HEK293 (cell line): ENCODE data around the gene TPM1.

ENCODE experiments used
- CTCF ChIP-seq: fragments of 450-650 bp; formaldehyde crosslinking; IDR thresholded peaks from 2 replicates; pipeline ENCODE4 v1.5.1; 2016; ENCODE audit warnings: missing biosample characterization, missing genetic modification characterization
- TCF7L2 ChIP-seq: IDR thresholded peaks from 2 replicates; pipeline ENCODE4 v1.6.1; 2011; ENCODE audit warnings: low read depth, mild to moderate bottlenecking, inconsistent platforms, low read length, moderate library complexity, borderline replicate concordance
- YY1 ChIP-seq: fragments of 450-650 bp; formaldehyde crosslinking; IDR thresholded peaks from 2 replicates; pipeline ENCODE4 v1.5.1; 2018; ENCODE audit warnings: missing biosample characterization, missing genetic modification characterization
- ZBTB11 ChIP-seq: fragments of 450-650 bp; formaldehyde crosslinking; conservative IDR thresholded peaks from 2 replicates; pipeline ENCODE4 v1.5.1; 2016; ENCODE audit warnings: low read depth, missing biosample characterization, missing genetic modification characterization
- ZBTB8A ChIP-seq: fragments of 450-650 bp; formaldehyde crosslinking; IDR thresholded peaks from 2 replicates; pipeline ENCODE4 v1.5.1; 2016; ENCODE audit warnings: missing biosample characterization, missing genetic modification characterization
- ZIC2 ChIP-seq: fragments of 450-650 bp; formaldehyde crosslinking; IDR thresholded peaks from 2 replicates; pipeline ENCODE4 v1.5.1; 2016; ENCODE audit warnings: missing biosample characterization, missing genetic modification characterization
- ZNF169 ChIP-seq: fragments of 450-650 bp; formaldehyde crosslinking; IDR thresholded peaks from 2 replicates; pipeline ENCODE4 v1.5.1; 2016; ENCODE audit warnings: missing biosample characterization, missing genetic modification characterization
- ZNF18 ChIP-seq: fragments of 450-650 bp; formaldehyde crosslinking; IDR thresholded peaks from 2 replicates; pipeline ENCODE4 v1.5.1; 2016; ENCODE audit warnings: missing biosample characterization, missing genetic modification characterization
- ZNF704 ChIP-seq: fragments of 450-650 bp; formaldehyde crosslinking; IDR thresholded peaks from 2 replicates; pipeline ENCODE4 v1.5.1; 2016; ENCODE audit warnings: missing biosample characterization, missing genetic modification characterization

- TF ChIP-seq ZBTB8A (tag by site-specific recombination) (no peak), ZIC2 (tag by site-specific recombination) (no peak), CTCF (no peak), YY1 (tag by site-specific recombination) (no peak), ZBTB11 (tag by site-specific recombination) (no peak), ZNF18 (no peak), ZNF704 (no peak), ZNF169 (no peak), TCF7L2 (no peak)
These were observed 17.1 kb downstream of the TPM1 start for GRCh38 chr15:63059573-63060216.
